ENCODE data around the gene DPF3.
"Not testable (repeated sequence)": the region's sequence is repeated elsewhere in the genome, so short reads cannot be mapped to it uniquely, and the experiment has no call there.

DPF3 gene

DNA sequence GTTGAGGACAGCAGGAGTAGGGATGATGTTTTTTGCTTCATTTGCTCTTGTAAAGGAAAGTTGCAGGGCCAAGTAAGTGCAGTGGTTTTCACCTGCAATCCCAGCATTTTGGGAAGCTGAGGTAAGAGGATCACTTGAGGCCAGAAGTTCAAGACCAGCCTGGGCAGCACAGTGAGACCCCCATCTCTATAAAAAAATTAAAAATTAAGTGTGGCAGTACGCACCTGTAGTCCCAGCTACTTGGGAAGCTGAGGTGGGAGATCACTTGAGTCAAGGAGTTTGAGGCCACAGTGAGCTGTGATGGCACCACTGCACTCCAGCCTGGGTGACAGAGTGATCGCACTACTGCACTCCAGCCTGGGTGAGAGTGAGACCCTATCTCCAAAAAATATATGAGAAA lies 10.8 kb downstream of the DPF3 start:
- DNase-seq (ENCODE audit: low read depth, low spot score) = no peak
- no peak overlapping the region for H3K4me3 ChIP-seq (ENCODE audit: low read length)

- H3K4me3 ChIP-seq (ENCODE audit: low read length) = no peak overlapping the region
- no peak for DNase-seq (ENCODE audit: low read depth, low spot score)
Observed at GRCh38 chr14:72882463-72882862, 11.4 kb downstream of the DPF3 start.

GRCh38 chr14:72882047-72882446 lies 11.9 kb downstream of the DPF3 start:
- H3K4me3 ChIP-seq (ENCODE audit: low read length) = no peak overlapping the region
- DNase-seq (ENCODE audit: low read depth, low spot score) = no peak

GRCh38 chr14:72881543-72881942 lies 12.4 kb downstream of the DPF3 start:
- no peak overlapping the region for H3K4me3 ChIP-seq (ENCODE audit: low read length)
- DNase-seq (ENCODE audit: low read depth, low spot score) = no peak

GRCh38 chr14:72880820-72881219 lies 13.1 kb downstream of the DPF3 start:
- no peak for DNase-seq (ENCODE audit: low read depth, low spot score)
- no peak overlapping the region for H3K4me3 ChIP-seq (ENCODE audit: low read length)

GRCh38 chr14:72880164-72880563 lies 13.7 kb downstream of the DPF3 start:
- no peak for DNase-seq (ENCODE audit: low read depth, low spot score)
- H3K4me3 ChIP-seq (ENCODE audit: low read length) = no peak overlapping the region

GRCh38 chr14:72879431-72879830 lies 14.5 kb downstream of the DPF3 start:
- H3K4me3 ChIP-seq (ENCODE audit: low read length) = no peak overlapping the region
- no peak for DNase-seq (ENCODE audit: low read depth, low spot score)

DNA sequence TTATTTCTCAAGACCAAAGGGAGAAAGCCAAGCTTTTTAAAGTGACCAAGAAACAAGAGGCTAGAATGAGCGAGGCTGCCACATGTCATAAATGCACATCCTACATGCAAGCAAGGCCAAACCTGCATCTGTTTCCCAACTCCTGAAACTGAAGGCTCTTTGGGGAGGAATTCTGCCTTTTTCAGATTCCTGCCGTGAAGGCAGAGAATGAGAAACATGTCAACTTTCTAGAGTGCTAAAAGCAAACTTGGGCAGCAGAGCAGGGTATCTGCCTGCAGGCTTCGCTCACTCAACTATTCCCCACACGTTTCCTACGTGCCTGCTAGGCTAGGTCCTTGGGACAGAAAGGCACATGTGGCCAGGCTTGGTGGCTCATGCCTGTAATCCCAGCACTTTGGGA lies 15.2 kb downstream of the DPF3 start:
- no peak for DNase-seq (ENCODE audit: low read depth, low spot score)
- H3K4me3 ChIP-seq (ENCODE audit: low read length) = no peak overlapping the region

GRCh38 chr14:72876710-72877063 lies 17.2 kb downstream of the DPF3 start:
- no peak for DNase-seq (ENCODE audit: low read depth, low spot score)
- H3K4me3 ChIP-seq (ENCODE audit: low read length) = no peak overlapping the region

DNA sequence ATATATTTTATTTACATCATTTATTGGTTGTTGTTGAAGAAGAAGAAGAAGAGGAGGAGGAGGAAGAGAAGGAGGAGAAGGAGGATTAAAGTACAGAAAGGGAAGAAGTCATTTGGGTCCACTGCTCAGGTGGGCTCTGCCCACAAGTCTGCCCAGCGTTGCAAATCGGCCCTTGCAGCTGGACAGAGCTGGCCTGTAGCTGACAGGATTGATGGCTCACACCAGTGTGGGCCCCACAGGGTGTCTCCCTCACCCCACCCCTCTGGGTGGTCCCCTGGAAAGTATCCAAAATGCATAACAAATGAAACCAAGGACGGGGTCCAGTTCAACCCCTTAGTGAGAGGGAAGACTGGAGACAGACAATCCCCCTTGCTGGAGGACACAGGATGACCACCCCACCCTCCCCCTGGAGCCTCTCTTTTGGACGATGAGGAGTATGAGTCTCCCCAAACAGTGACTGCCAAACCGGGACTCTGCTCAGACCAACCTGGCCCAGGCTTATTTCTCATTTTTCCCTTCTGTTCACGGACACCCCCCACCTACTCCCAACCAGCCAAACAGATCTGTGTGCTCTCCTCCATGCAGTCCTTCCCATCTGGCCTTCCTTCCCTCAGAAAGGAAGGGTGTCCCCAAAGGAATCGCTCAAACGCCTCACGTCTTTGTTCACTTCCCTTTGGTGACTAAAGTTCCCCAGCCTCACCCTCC lies 17.7 kb downstream of the DPF3 start:
- DNase-seq (ENCODE audit: low read depth, low spot score) = no peak
- H3K4me3 ChIP-seq (ENCODE audit: low read length) = no peak overlapping the region

GRCh38 chr14:72870878-72871277 lies 23.0 kb downstream of the DPF3 start:
- H3K4me3 ChIP-seq (ENCODE audit: low read length); DNase-seq (ENCODE audit: low read depth, low spot score): not testable (repeated sequence)

- no peak for DNase-seq (ENCODE audit: low read depth, low spot score)
- H3K4me3 ChIP-seq (ENCODE audit: low read length) = no peak overlapping the region
Observed at GRCh38 chr14:72869407-72870329, 24.2 kb downstream of the DPF3 start.

DNA sequence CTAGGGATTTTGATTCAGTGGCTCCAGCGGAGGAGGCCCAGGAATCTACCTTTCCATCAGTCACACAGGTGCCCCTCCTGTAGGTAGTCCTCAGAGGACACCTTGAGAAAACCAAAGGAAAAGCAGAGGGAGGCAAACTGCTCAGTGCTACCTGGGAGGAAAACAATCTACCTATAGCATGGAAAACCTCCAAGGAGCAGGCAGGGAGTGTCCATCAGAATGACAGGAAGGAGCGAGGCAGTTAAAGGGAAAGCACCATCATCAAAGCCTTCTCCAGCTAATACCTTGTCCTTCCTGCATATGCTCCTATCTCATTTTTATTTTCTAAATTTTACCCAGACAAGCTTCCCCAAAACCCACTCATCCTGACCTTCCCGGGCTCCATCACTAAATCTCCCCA lies 25.4 kb downstream of the DPF3 start:
- H3K4me3 ChIP-seq (ENCODE audit: low read length) = no peak overlapping the region
- DNase-seq (ENCODE audit: low read depth, low spot score) = no peak

DNA sequence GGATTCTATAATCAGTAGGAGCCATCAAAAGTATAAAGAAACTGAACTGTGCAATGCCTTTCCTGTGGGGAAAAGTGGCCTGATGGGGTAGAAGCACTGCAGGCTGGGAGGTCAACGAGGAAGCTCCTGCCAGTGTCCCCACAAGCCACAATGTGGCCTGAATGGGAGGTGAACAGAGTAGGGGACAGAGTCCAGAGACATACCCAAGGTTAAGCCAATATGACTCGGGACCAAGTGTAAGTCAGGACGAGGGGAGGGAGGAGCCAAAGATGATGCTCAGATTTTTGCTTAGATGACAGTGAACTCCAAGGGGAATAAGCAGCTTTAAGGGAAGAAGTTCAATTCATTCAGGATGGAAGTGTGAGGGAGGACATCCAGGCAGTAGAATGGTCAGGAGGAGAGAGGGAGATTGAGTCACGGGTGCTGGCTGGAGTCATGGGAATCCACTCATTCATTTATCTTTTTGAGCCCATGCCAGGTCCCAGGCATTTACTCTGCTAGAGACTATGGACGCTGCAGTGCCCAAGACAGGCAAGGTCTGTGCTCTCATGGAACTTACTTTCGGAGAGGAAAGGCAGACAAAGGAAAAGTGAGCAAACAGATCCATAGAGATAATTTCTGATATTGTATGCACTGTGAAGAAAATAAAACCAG lies 29.1 kb downstream of the DPF3 start:
- DNase-seq (ENCODE audit: low read depth, low spot score) = no peak
- H3K4me3 ChIP-seq (ENCODE audit: low read length) = no peak overlapping the region

- no peak overlapping the region for H3K4me3 ChIP-seq (ENCODE audit: low read length)
- no peak for DNase-seq (ENCODE audit: low read depth, low spot score)
Observed at GRCh38 chr14:72863216-72864006, 30.5 kb downstream of the DPF3 start.

- no peak for DNase-seq (ENCODE audit: low read depth, low spot score)
Observed at GRCh38 chr14:72856530-72857266, 37.2 kb downstream of the DPF3 start.

DNA sequence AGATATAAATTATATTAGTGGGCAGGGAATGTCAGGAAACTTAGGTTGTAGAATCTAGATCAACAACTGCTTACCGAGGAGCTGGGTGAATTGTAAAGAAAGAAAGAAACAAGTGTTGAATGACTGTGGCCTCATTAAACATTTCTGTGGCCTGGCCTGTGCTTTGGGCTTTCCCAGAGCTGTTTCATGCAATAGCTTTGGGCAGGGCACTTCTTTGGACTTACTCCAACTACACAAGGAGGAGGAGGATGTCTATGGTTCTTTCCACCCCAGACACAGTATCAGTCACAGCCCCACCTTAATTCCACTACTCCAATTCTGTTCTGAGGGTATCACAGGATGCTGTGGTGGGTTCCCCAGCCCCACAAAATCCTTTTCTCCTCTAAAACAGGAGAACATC lies 38.0 kb downstream of the DPF3 start:
- H3K4me3 ChIP-seq (ENCODE audit: low read length) = no peak overlapping the region
- no peak for DNase-seq (ENCODE audit: low read depth, low spot score)

More at GRCh38 chr14:72856530-72857266, 37.2 kb downstream of the DPF3 start:
- H3K4me3 ChIP-seq (ENCODE audit: low read length) = no peak overlapping the region

GRCh38 chr14:72852194-72852593 lies 41.7 kb downstream of the DPF3 start:
- no peak overlapping the region for H3K4me3 ChIP-seq (ENCODE audit: low read length)
- DNase-seq (ENCODE audit: low read depth, low spot score) = no peak

DNA sequence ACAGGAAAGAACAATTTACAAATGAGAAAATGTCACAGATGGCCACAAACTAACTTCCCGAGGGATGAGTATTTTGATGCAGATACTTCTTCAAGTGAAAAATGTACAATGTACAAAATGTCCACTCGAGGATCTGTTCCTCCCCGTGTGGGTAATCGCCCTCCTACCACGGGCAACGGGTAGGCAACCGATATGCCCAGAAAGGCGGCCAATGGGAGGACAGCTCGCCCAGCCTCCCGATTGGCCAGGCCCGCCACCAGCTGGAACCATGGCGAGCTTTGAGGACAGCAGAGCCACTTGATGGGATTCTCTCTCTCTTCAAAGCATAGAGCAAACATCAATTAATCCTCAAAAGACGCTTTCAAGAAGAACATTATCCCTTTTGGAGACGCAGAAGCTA lies 42.3 kb downstream of the DPF3 start:
- H3K4me3 ChIP-seq (ENCODE audit: low read length) = no peak overlapping the region
- no peak for DNase-seq (ENCODE audit: low read depth, low spot score)

Data from Jurkat, Clone E6-1 (cell line).